ENCODE measurements around the gene ATF2.

DNA sequence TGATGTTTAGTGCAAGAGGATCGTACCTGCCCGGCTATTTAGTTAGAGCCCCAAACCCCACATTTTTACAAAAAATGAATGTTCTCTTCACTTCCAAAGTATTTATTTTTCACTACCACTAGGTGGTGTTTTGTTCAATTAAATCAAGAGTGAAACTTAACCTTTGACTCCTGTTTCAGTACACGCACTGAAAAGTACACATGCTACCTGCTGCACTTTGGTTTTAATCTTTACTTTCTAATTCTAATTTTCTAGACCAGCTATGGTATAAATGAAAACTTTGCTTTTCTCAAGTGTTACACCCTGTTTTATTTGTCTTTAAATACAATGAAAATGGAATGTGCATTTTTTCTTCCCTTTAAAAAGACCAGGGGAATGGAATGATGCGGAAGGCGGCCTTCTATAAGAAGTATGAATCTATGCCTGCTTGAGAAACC, 131.4 kb downstream of the ATF2 start:
- peak; percentile 45; the same call in 1 of the 2 replicates for TF ChIP-seq RAD21 (CRISPR knock-in tag; IDR thresholded peaks at IDR 0.05)
- TF ChIP-seq NFIC (IDR thresholded peaks at IDR 0.05; ENCODE audit: low read length) = peak; percentile 62; the same call in 1 of the 2 replicates
- TF ChIP-seq RBM22 (optimal IDR thresholded peaks at IDR 0.05; ENCODE audit: low read length) = no peak
- no peak for TF ChIP-seq JUNB (CRISPR knock-in tag; IDR thresholded peaks at IDR 0.05; ENCODE audit: borderline replicate concordance)
- TF ChIP-seq EP300 (IDR thresholded peaks at IDR 0.05; ENCODE audit: low read depth in 2 of 2, low read length in 2 of 2) = no peak
- no peak for TF ChIP-seq EP300 (CRISPR knock-in tag; IDR thresholded peaks at IDR 0.05; ENCODE audit: borderline replicate concordance)
- no peak for TF ChIP-seq TBL1XR1 (IDR thresholded peaks at IDR 0.05; ENCODE audit: borderline replicate concordance, low read length, partially characterized antibody)
- TF ChIP-seq, protein P1, sequence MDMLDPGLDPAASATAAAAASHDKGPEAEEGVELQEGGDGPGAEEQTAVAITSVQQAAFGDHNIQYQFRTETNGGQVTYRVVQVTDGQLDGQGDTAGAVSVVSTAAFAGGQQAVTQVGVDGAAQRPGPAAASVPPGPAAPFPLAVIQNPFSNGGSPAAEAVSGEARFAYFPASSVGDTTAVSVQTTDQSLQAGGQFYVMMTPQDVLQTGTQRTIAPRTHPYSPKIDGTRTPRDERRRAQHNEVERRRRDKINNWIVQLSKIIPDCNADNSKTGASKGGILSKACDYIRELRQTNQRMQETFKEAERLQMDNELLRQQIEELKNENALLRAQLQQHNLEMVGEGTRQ (IDR thresholded peaks at IDR 0.05; ENCODE audit: low read depth, low read length) = no peak
- TF ChIP-seq, protein P1 (CRISPR knock-in tag; IDR thresholded peaks at IDR 0.05; ENCODE audit: borderline replicate concordance) = no peak
- TF ChIP-seq POLR2AphosphoS5 (IDR thresholded peaks at IDR 0.05; ENCODE audit: low read depth, low read length) = no peak

Data from HepG2 (cell line).